22Rv1 (cell line): Measurements from ENCODE around the gene OR52A5.

Experiments used
- CTCF ChIP-seq: fragments of 450-650 bp; IDR thresholded peaks from 2 replicates; pipeline ENCODE4 v1.5.1; 2017; ENCODE audit warnings: mild to moderate bottlenecking
- ZFX ChIP-seq: fragments of 450-650 bp; IDR thresholded peaks from 2 replicates; pipeline ENCODE4 v1.6.1; 2017; ENCODE audit warnings: antibody characterized with exemption, borderline replicate concordance

DNA sequence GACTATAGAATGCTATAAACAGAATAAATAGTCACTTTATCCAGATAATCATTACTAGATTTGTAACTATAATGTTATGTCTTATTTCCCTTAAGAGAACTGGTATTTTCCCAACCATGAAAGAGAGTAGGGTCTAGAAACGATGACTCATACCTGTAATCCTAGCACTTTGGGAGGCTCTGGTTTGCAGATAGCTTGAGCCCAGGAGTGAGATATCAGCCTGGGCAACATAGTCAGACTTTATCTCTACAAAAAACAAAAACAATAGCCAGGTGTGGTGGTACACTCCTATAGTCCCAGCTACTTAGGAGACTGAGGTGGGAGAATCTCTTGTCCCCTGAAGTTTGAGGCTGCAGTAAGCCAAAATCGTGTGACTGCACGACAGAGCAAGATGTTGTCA, 30.9 kb downstream of the OR52A5 start:
- no peak for TF ChIP-seq CTCF
- no peak for TF ChIP-seq ZFX
